GM10266 (cell line): ENCODE data around the gene MAP2.
"Not testable (repeated sequence)": the region's sequence is repeated elsewhere in the genome, so short reads cannot be mapped to it uniquely, and the experiment has no call there.

Source experiments
- DNase-seq: peaks from one replicate; pipeline ENCODE4 v3.0.0; 2012; ENCODE audit errors: extremely low spot score
- TF ChIP-seq, protein P1 (sequence below): IDR thresholded peaks from 2 replicates; pipeline ENCODE4 v1.5.1; 2012; ENCODE audit warnings: mild to moderate bottlenecking, low read depth; ENCODE audit not compliant: control insufficient read depth, insufficient read depth; ENCODE audit errors: missing control alignments

Gene MAP2

DNA sequence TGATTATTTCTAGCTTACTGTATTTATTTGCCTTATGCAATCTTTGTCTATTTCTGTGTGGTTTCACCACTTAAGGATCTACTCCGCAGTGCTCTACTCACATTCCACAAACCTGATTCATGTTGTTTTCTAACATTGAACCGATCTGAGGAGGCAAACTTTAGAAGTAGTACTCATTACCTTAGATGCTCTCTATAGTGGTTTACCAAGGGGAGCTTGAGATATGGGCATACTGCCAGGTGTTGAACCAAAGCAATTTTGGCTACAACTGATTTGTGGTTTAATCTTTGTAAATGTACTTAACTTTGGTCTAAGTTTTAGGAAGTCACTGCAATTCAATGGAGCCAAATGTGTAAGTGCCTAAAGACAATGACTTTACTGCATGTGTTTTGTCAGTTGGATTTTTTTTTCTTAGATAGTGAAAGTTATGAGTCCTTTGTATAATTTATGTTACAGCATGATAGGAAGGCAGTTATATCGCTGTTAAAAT is 50.1 kb downstream of the MAP2 start:
- no peak for DNase-seq
- TF ChIP-seq, protein P1, sequence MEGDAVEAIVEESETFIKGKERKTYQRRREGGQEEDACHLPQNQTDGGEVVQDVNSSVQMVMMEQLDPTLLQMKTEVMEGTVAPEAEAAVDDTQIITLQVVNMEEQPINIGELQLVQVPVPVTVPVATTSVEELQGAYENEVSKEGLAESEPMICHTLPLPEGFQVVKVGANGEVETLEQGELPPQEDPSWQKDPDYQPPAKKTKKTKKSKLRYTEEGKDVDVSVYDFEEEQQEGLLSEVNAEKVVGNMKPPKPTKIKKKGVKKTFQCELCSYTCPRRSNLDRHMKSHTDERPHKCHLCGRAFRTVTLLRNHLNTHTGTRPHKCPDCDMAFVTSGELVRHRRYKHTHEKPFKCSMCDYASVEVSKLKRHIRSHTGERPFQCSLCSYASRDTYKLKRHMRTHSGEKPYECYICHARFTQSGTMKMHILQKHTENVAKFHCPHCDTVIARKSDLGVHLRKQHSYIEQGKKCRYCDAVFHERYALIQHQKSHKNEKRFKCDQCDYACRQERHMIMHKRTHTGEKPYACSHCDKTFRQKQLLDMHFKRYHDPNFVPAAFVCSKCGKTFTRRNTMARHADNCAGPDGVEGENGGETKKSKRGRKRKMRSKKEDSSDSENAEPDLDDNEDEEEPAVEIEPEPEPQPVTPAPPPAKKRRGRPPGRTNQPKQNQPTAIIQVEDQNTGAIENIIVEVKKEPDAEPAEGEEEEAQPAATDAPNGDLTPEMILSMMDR = no peak

DNA sequence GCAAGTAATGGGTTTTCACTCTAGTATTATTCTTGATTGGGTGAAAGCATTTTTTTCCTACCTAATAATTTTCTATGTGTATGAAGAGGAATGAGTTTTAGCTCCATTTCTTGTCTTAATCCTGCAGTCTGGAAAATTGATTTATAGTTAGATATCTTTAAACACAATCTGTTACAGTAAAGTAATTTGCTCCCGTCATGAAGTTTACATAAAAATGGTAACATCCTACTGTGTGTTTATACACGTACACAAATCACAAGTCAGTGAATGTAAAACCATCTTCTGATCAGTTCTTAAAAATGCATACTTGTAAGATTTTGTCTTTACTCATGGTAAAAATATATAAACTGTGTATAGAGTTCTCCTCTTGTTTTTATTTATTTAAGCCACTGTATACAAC is 51.1 kb downstream of the MAP2 start:
- no peak for DNase-seq
- TF ChIP-seq, protein P1 = no peak

DNA sequence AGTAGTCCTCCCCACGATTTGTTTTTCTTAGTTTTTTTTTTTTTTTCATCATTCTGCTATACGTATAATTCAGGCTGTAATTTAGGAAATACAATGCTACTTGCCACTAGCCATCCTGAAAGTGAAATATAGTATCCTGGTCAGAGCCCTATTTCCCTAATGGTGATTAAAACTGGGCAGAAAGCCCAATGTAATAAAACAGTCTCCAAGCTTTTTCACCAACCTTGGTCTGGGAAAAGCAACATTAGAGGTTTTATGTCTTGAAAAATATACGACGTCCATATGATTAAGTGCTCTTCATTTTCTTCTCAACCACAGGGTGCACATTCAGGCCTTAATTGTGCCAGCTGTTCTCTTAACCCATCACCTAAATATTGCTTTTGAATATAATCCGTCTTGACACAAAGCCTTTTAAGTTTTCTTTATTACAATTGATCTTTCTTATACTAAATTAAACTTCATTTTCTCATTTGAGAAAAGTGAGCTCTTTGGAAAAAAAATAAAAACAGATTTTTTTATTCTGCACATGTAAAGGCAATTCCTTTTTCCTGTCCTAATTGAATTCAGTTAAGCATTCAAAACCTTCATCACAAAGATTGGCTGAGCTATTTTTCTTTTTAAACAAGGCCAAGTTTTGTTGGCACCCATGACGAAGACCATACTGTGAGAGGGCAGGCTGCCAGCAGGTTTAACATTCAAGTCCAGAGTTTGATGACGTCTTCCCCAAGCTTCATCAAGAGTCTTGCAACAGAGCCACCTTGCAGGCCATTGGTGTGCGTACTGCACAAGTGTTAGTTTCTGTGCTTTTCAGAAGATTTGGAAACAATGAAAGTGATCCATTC is 52.7 kb downstream of the MAP2 start:
- DNase-seq = no peak
- TF ChIP-seq, protein P1 = no peak

- not testable (repeated sequence) for DNase-seq
Observed at GRCh38 chr2:209492296-209492695, 68.4 kb downstream of the MAP2 start.

- not testable (repeated sequence) for DNase-seq
Observed at GRCh38 chr2:209495068-209495620, 71.3 kb downstream of the MAP2 start.

DNA sequence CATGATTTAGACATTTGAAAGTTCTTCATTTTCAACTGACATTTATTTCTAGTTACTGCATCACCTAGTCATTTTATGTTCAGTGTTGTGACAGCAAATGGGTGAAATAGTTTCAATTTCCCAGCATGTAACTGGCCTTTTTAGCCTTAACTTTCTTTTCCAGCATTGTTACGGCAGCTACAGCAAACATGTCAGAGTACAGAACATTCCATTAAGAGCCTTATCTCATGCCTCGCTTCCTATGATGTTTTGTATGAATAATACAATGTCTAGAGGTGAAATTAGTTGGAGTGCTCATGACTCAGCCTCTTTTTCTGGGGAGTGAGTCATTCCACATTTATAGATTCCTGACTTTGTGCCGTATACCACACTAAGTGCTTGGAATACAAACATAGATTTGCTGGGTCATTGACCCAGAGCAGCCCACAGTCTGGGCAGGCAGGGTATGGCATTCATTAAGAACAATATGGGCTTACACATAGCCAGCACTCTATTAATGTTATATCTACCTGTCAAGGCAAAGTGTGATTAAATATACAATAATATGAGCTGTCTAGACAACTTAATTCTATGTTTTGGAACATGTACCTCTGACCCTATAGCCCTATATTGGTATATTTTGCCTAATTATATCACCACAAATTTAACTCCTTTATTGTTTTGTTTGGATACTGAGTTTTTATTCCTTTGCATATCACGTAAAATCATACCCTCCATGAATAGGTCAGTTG is 72.2 kb downstream of the MAP2 start:
- DNase-seq = no peak
- TF ChIP-seq, protein P1 = no peak

DNA sequence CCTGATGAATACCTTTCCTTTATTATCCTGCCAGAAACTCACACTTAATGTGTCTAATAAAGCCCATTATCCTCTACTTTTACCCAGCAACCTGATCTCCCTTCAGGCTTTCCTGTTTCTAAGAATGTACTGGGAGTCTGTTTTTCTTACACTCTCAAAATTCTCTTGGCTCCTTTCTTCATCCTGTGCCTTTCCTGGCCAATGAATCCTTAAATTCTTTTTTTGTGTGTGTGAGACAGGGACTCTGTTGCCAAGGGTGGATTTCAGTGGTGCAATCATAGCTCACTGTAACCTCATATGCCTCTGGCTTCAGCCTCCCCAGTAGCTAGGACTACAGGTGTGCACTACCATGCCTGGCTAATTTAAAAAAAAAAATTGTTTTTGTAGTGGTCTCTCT is 72.7 kb downstream of the MAP2 start:
- TF ChIP-seq, protein P1 = no peak
- no peak for DNase-seq

DNA sequence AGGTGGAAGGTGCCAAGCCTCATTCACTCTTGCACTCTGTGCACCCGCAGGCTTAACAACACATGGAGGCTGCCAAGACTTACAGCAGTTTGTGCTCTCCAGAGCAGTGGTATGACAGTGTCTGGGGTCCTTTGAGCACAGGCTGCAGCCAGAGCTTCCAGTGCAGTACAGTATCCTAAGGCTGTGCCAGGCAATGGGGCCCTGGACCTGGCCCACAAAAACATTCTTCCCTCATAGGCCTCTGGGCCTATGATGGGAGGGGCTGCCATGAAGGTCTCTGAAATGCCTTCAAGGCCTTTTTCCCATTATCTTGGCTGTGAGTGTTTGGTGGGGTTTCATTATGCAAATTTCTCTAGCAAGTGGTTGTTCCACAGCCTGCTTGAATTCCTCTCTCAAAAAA is 74.8 kb downstream of the MAP2 start:
- TF ChIP-seq, protein P1 = no peak
- DNase-seq = no peak
